ENCODE results near the gene DYNLT2B. TPM values are rescaled to one million over a fixed set of nuclear protein-coding genes. Genes with fewer than 3 reads are reported as not detected.
"Not testable (repeated sequence)": the region's sequence is repeated elsewhere in the genome, so short reads cannot be mapped to it uniquely, and the experiment has no call there.

DYNLT2B gene
- total RNA-seq, result 4.9 and 8.6 TPM in 2 replicates

- DNase-seq, result peak; percentile 95
Measured at GRCh38 chr3:196317687-196318467, at the start of gene DYNLT2B. DYNLT2B (minus strand) TSS chr3:196318240; CDS start chr3:196318152, 88 bp downstream.

- no peak for DNase-seq
Measured at GRCh38 chr3:196365736-196366135, 47.7 kb upstream of the DYNLT2B start.

DNA sequence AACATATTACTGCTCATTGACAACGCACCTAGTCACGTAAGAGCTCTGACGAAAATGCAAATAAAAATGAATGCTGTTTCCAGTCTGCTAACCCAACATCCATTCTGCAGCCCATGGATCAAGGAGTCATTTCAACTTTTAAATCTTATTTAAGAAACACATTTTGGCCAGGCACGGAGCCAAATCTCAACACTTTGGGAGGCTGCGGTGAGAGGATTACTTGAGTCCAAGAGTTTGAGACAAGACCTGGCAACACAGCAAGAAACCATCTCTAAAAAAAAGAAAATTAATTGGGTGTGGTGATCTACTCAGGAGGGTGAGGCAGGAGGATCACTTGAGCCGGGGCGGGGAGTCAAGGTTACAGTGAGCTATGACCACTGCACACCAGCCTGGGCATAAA lies 42.5 kb upstream of the DYNLT2B start:
- DNase-seq, result no peak

- DNase-seq, result not testable (repeated sequence)
Measured at GRCh38 chr3:196358540-196358939, 40.5 kb upstream of the DYNLT2B start.

GRCh38 chr3:196357905-196358304 lies 39.9 kb upstream of the DYNLT2B start:
- no peak for DNase-seq

DNA sequence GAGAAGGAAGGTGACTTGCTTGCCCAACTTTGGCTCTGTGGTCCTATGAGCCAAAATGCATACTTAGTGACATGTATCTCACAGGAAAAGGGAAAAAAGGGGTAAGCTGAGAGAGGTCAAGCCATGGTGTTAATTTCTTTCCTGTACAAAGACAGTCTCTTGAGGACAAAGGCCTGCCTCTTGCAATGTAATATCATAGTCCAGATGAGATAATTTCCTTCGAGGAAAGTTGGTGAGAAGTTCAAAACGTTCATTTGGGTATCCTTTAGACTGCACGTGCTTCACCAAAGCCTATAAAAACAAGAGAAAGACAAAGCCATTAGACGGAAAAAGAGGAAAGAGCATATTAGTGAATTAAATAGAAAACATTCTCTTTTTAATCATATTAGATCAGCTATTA lies 38.5 kb upstream of the DYNLT2B start:
- peak; percentile 74 for DNase-seq

DNA sequence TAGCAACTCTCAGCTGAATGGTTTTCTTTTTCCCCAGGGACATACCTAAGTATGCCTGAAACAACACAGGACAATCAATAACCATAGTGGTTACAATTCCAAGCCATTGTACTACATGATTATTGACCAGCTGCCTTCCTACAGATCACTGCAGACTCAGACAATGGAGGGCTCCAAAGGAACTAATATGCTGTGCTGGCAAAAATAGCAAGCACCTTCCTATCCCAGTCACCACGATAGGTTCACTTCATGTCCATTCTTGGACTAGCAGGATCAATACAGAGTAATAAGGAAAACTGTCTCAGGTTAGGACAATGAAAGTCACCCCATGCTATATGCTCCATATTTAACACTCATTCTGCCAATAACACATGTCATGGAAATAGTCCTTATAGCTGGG lies 37.6 kb upstream of the DYNLT2B start:
- no peak for DNase-seq

GRCh38 chr3:196354132-196354531 lies 36.1 kb upstream of the DYNLT2B start:
- DNase-seq, result no peak

GRCh38 chr3:196351541-196351940 lies 33.5 kb upstream of the DYNLT2B start:
- DNase-seq, result no peak

DNA sequence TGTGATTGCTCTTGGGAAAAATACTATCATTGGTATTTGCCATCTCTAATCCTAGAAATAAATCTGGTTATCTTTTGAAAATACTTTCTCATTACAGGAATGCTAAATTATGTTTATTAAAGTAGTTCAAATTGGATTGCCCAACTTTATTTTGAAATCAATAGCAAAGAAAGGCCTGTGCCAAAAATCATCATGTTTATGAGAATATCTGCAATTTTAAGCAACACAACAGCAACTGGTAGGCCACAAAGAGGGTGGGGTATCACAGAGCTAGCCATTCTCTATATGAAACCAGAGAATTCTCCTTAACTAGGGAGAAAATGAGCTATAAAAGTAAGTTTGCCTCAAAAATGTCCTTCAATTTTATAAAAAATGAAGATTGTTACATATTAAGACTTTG lies 32.0 kb upstream of the DYNLT2B start:
- DNase-seq, result no peak

DNA sequence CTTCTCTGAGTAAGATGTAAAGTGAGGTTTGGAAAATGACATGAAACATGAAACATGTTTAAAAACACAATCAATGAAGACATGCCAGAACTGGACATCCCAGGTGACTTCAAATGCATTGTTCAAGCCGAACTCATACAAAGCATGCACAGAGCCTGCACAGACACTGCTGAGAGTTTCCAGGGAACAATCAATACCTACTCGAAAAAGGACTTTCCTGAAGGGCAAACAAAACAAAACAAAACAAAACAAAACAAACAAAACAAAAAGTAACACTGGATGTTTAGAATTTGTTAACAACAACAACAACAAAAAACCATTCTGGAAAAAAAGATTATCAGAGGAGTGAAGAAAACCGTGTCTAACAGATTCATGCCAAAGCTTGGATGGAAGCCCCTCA lies 30.7 kb upstream of the DYNLT2B start:
- DNase-seq, result no peak

GRCh38 chr3:196344663-196345062 lies 26.6 kb upstream of the DYNLT2B start:
- DNase-seq, result no peak

DNA sequence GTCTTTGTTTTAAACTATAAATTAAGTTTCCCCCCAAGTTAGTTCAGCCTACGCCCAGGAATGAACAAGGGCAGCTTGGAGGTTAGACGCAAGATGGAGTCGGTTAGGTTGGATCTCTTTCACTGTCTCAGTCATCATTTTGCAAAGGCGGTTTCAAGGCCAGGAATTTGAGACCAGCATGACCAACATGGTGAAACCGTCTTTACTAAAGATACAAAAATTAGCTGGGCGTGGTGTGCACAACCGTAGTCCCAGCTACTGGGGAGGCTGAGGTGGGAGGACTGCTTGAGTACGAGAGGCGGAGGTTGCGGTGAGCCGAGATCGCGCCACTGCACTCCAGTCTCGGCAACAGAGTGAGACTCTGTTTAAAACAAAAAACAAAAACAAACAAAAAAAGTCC lies 25.9 kb upstream of the DYNLT2B start:
- not testable (repeated sequence) for DNase-seq

- DNase-seq, result no peak
Measured at GRCh38 chr3:196341137-196341536, 23.1 kb upstream of the DYNLT2B start.

DNA sequence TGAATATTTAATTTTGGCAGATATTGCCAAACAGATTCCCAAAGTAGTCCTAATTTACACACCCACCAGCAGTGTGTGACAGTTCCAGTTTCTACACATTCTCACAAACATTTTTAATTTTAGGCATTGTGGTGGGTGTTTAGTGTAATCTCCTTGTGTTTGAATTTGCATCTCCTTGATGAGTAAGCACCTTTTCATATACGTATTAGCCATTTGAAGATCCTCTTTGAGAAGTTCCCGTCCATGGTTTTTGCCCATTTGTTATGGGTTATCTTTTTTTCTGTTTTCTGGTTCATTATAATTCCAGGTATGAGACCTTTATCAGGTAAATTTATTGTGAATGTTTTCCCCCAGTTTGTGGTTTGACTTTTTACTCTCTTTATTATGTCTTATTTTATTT lies 22.4 kb upstream of the DYNLT2B start:
- no peak for DNase-seq

- peak; percentile 31 for DNase-seq
Measured at GRCh38 chr3:196339493-196340254, 21.6 kb upstream of the DYNLT2B start.

DNA sequence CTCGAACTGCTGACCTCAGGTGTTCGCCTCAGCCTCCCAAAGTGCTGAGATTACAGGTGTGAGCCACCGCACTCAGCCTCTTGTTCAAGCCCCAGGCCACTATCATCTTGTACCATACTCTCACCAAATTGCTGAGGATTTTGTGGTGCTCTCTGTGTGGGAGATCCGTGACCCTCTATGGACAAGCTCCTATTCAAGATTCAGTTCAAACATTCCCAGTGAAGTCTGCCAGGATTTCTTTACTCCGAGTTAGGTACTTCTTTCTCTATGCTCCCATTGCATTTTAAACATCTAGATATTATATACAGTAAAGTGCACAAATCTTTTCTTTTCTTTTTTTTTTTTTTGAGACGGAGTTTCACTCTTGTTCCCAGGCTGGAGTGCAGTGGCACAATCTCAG lies 21.0 kb upstream of the DYNLT2B start:
- DNase-seq, result no peak

DNA sequence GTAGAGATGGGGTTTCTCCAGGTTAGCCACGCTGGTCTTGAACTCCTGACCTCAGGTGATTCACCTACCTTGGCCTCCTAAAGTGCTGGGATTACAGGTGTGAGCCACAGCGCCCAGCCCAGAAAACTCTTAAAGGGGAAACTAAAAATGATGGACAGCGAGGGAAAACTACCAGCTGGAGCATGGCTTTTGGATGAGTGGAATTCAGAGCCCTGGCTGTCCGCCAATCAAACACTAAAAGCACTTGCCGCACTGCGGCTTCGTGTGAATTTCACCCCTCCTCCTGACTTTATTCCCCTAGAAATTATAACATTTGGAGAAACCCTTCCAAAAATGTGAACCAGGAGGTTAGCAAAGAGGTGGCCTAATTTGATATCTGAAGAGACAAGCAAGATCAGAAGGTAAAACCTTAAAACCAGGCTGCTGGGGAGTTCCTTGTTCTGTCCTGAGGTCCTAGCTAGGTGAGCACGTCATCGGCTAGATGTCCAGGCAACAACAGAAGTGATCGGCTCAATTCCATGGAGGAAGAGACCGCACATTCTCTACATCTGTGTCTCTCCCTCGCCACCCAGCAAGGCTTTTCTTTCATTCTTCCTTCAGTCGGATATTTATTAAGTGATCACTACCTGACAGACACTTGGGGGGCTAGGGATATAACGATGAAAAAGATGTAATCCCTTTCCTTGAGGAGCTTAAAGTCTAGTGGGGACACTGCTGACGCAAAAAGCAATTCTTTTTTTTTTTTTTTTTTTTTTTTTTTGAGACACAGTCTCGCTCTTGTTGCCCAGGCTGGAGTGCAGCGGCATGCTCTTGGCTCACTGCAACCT lies 18.5 kb upstream of the DYNLT2B start:
- DNase-seq, result no peak

GRCh38 chr3:196335503-196335948 lies 17.5 kb upstream of the DYNLT2B start:
- no peak for DNase-seq

GRCh38 chr3:196334982-196335381 lies 16.9 kb upstream of the DYNLT2B start:
- DNase-seq, result no peak

- no peak for DNase-seq
Measured at GRCh38 chr3:196332168-196332567, 14.1 kb upstream of the DYNLT2B start.

DNA sequence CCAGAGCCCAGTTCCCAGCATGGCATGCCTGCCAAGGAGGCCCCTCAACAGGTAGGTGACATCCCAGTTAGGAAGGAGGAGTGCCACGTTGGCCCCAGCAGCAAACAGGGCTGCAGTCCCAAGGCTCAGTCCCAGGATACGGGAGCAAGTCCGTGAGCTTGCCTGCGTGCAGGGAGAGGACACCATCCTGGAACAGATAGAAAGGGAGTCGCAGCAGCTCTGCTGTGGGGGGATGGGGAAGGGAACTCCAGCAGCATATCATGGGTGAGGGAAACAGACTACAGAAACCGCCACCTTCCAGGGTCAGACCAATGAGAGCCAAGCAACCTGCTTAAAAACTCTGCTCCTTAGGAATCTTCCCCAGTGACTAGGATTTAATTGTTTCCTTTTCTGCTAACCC lies 9.4 kb upstream of the DYNLT2B start:
- DNase-seq, result peak; percentile 26

GRCh38 chr3:196326936-196327335 lies 8.9 kb upstream of the DYNLT2B start:
- DNase-seq, result no peak
